ENCODE measurements around the gene TAL1. TPM values are rescaled to one million over a fixed set of nuclear protein-coding genes. Genes with fewer than 3 reads are reported as not detected.

The TAL1 gene
- total RNA-seq, 4 donors from 2014 or later: 0.34 to 1.7 (median 1.2) TPM

- peaks cover 7% of the 10 kb centered on the region for H3K27me3 ChIP-seq
- H3K4me3 ChIP-seq: peak overlapping the region; percentile 51
- H3K27ac ChIP-seq: no peak overlapping the region
- no peak for DNase-seq (ENCODE audit: low spot score in 2 of 2)
- no peak for TF ChIP-seq POLR2AphosphoS5 (IDR thresholded peaks at IDR 0.05)
- TF ChIP-seq POLR2A (IDR thresholded peaks at IDR 0.05): no peak
- TF ChIP-seq, protein P1, sequence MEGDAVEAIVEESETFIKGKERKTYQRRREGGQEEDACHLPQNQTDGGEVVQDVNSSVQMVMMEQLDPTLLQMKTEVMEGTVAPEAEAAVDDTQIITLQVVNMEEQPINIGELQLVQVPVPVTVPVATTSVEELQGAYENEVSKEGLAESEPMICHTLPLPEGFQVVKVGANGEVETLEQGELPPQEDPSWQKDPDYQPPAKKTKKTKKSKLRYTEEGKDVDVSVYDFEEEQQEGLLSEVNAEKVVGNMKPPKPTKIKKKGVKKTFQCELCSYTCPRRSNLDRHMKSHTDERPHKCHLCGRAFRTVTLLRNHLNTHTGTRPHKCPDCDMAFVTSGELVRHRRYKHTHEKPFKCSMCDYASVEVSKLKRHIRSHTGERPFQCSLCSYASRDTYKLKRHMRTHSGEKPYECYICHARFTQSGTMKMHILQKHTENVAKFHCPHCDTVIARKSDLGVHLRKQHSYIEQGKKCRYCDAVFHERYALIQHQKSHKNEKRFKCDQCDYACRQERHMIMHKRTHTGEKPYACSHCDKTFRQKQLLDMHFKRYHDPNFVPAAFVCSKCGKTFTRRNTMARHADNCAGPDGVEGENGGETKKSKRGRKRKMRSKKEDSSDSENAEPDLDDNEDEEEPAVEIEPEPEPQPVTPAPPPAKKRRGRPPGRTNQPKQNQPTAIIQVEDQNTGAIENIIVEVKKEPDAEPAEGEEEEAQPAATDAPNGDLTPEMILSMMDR (IDR thresholded peaks at IDR 0.05): no peak
- no peak for TF ChIP-seq EP300 (IDR thresholded peaks at IDR 0.05)
- 64% methylated on average over 3 of the region's 3 CpGs for WGBS
- peaks cover 19% of the 10 kb centered on the region for H3K4me1 ChIP-seq
- no peaks in the 10 kb centered on the region for H3K36me3 ChIP-seq
- H3K9me3 ChIP-seq: no peaks in the 10 kb centered on the region
Observed at GRCh38 chr1:47179988-47180563, 51.9 kb downstream of the TAL1 start.

DNA sequence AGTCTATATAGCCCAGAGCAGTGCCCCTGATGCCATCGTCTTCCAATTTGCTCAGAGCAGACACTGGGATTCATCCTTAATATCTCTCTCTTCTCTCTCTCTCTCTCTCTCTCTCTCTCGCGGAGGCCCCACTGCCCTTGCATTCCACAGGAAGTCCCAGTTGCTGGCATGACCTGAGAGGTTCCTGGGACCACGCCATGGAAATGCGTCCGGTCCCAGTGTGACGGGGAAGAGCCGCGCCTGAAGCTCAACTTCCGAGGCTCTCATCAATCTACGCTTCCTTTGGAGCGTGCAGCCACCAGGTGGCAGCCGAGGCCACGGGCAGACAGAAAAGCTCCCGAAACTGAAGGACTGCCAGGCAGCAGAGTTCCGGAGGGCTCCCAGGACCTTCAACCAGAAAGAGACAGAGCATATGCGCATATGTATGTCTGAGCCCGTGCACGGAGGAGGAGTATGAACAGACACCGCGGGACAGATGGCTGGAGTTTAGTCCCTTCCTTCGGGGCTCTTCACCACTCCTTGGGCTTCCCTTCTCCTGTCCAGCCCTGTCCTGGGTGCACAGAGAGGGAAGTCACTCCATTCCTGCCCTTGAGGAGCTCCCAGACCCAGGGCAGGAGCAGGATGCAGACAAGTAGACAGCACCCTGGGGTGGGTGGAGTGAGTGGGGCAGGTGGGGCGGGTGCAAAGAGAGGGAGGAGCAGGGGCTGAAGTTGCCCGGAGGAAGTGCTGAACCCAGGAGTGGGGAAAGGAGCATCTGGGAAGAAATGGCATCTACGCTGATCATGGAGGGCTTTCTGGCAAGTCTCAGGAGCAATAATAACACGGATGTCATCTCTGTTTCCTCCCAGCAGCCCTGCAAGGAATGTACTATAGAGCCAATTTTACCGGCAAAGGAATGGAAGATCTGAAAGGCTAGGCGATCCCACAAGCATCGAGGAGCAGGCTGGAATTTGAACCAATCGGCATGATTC lies 52.7 kb downstream of the TAL1 start:
- peak; percentile 92 to 94 for DNase-seq (ENCODE audit: low spot score in 2 of 2)
- 5% methylated on average over 26 of the region's 30 CpGs for WGBS
- peaks cover 19% of the 10 kb centered on the region for H3K4me1 ChIP-seq

DNA sequence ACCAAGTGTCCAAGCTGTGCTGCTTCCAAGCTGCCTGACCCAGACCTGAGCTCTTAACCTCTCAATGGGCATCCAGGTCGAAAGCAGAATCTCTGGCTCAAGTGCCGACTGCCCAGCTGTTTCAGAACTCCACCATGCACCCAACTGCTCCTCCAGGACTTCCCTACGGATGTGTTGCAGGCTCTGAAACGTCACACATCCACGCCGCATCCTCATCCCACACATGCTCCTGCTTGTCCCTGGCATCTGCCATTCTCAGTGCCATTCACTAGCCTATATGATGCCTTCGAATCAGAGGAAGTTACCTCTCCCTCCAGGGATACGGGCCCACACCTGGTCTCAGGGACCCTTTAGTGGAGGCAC lies 53.4 kb downstream of the TAL1 start:
- Histone ChIP-seq H3K27me3 (peaks cover 7% of the 10 kb centered on the region), H3K9me3 (no peaks in the 10 kb centered on the region), H3K27ac (no peak overlapping the region), H3K36me3 (no peaks in the 10 kb centered on the region), H3K4me3 (peak overlapping the region; percentile 51), H3K4me1 (peaks cover 19% of the 10 kb centered on the region)
- no peak for DNase-seq (ENCODE audit: low spot score in 2 of 2)
- 75% methylated on average over 8 of the region's 8 CpGs for WGBS
- no peak for TF ChIP-seq EP300 (IDR thresholded peaks at IDR 0.05)
- TF ChIP-seq POLR2A (IDR thresholded peaks at IDR 0.05): no peak
- TF ChIP-seq, protein P1 (IDR thresholded peaks at IDR 0.05): no peak
- TF ChIP-seq POLR2AphosphoS5 (IDR thresholded peaks at IDR 0.05): no peak

More for the DNA sequence above, 52.7 kb downstream of the TAL1 start:
- Histone ChIP-seq H3K27ac (no peak overlapping the region), H3K36me3 (no peaks in the 10 kb centered on the region), H3K9me3 (no peaks in the 10 kb centered on the region), H3K4me3 (peak overlapping the region; percentile 51), H3K27me3 (peaks cover 7% of the 10 kb centered on the region)
- TF ChIP-seq, protein P1 (IDR thresholded peaks at IDR 0.05): peak; percentile 77 to 90
- no peak for TF ChIP-seq POLR2A (IDR thresholded peaks at IDR 0.05)
- peak in 1 of 3 donors; percentile 57 for TF ChIP-seq POLR2AphosphoS5 (IDR thresholded peaks at IDR 0.05)

GRCh38 chr1:47178020-47178419 lies 54.0 kb downstream of the TAL1 start:
- TF ChIP-seq EP300 (IDR thresholded peaks at IDR 0.05) (no peak), POLR2A (IDR thresholded peaks at IDR 0.05) (no peak), POLR2AphosphoS5 (IDR thresholded peaks at IDR 0.05) (no peak)
- TF ChIP-seq, protein P1 (IDR thresholded peaks at IDR 0.05): no peak
- H3K4me3 ChIP-seq: no peak overlapping the region
- no peak overlapping the region for H3K27ac ChIP-seq
- peaks cover 19% of the 10 kb centered on the region for H3K4me1 ChIP-seq
- peaks cover 7% of the 10 kb centered on the region for H3K27me3 ChIP-seq
- H3K9me3 ChIP-seq: no peaks in the 10 kb centered on the region
- no peak for DNase-seq (ENCODE audit: low spot score in 2 of 2)
- no peaks in the 10 kb centered on the region for H3K36me3 ChIP-seq
- 84% methylated on average over 6 of the region's 6 CpGs for WGBS
